Osteoblast (primary cell): Measurements from ENCODE around the gene FAM117B. TPM values are rescaled to one million over a fixed set of nuclear protein-coding genes. Genes with fewer than 3 reads are reported as not detected.

ENCODE experiments used
- DNase-seq: peaks from one replicate; pipeline ENCODE4 v3.0.0; 2011; ENCODE audit warnings: low spot score, mixed read lengths; ENCODE audit not compliant: insufficient read length; ENCODE audit errors: missing footprints
- H2AFZ ChIP-seq: 2 replicates; pipeline ENCODE4 v1.6.0; 2011; ENCODE audit warnings: mild to moderate bottlenecking, low read length
- H3K27ac ChIP-seq: 2 replicates; pipeline ENCODE4 v1.5.1; 2011; ENCODE audit warnings: mild to moderate bottlenecking, low read depth, low read length, moderate library complexity
- H3K27me3 ChIP-seq: 2 replicates; pipeline ENCODE4 v1.6.0; 2012; ENCODE audit warnings: mild to moderate bottlenecking, control low read depth, inconsistent platforms, low read length, moderate library complexity; ENCODE audit not compliant: insufficient read depth
- H3K36me3 ChIP-seq: 2 replicates; pipeline ENCODE4 v1.5.1; 2011; ENCODE audit warnings: mild to moderate bottlenecking, low read length, control low read depth, moderate library complexity; ENCODE audit not compliant: insufficient read depth
- H3K4me1 ChIP-seq: 2 replicates; pipeline ENCODE4 v1.5.1; 2011; ENCODE audit warnings: mild to moderate bottlenecking, low read length, control low read depth, moderate library complexity; ENCODE audit not compliant: insufficient read depth
- H3K4me2 ChIP-seq: 2 replicates; pipeline ENCODE4 v1.6.0; 2011; ENCODE audit warnings: mild to moderate bottlenecking, low read length; ENCODE audit not compliant: insufficient read depth
- H3K4me3 ChIP-seq: fragments of 200-600 bp; sonication (generic); 3 replicates; pipeline ENCODE4 v1.5.1; 2012; ENCODE audit warnings: mild to moderate bottlenecking, low read length, inconsistent platforms; ENCODE audit not compliant: insufficient read depth
- H3K79me2 ChIP-seq: 2 replicates; pipeline ENCODE4 v1.6.0; 2012; ENCODE audit warnings: mild to moderate bottlenecking, low read length, control low read depth, inconsistent platforms; ENCODE audit not compliant: insufficient read depth
- H3K9me3 ChIP-seq: 2 replicates; pipeline ENCODE4 v1.5.1; 2011; ENCODE audit warnings: low read depth, low read length, control low read depth
- H4K20me1 ChIP-seq: 2 replicates; pipeline ENCODE4 v1.6.0; 2012; ENCODE audit warnings: mild to moderate bottlenecking, low read length, control low read depth; ENCODE audit not compliant: insufficient read depth
- total RNA-seq: library from RNA; depleted of rRNA; stranded (reverse); fragments of >200 nt; gene quantifications from 2 replicates; pipeline ENCODE4 v1.2.3, GENCODE V29; 2012
- TF ChIP-seq, protein P1 (sequence below): IDR thresholded peaks from 2 replicates; pipeline ENCODE4 v1.5.1; 2011; ENCODE audit warnings: mild to moderate bottlenecking, low read depth, low read length, moderate library complexity; ENCODE audit errors: extremely low read depth

Gene FAM117B
- total RNA-seq, 1 donor, result 2.9 TPM

DNA sequence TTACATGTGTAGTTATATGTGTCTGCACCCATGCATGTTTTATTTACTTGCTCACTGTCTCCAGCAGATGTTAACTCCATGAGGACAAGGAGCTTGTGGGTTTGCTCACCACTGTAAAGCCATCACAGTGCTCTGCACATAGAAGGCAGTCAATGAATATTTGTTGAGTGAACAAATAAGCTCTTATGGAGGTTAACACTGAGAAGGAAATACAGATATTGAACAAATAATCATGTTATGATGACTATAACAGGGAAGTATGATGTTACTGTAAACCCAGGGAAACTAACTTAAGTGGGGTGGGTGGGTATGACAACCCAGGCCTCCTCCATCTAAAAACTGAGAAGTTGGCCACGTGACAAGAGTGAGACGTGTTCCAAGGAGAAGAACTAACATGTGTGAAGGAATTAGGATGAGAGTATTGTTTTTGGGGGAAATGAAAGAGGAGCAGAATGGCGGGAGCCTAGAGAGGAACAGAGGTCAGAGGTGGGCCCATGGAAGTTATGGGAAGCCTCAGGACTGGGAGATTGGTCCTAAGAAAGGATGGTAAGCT, 6.0 kb upstream of the FAM117B start:
- no peak for DNase-seq
- no peaks in the 10 kb centered on the region for H3K9me3 ChIP-seq
- H3K4me2 ChIP-seq, result no peak overlapping the region
- no peak overlapping the region for H3K4me3 ChIP-seq
- H3K4me1 ChIP-seq, result no peaks in the 10 kb centered on the region
- H4K20me1 ChIP-seq, result no peaks in the 10 kb centered on the region
- no peaks in the 10 kb centered on the region for H3K27me3 ChIP-seq
- H3K36me3 ChIP-seq, result no peaks in the 10 kb centered on the region
- H3K79me2 ChIP-seq, result no peaks in the 10 kb centered on the region
- no peak overlapping the region for H2AFZ ChIP-seq
- no peak overlapping the region for H3K27ac ChIP-seq
- TF ChIP-seq, protein P1, sequence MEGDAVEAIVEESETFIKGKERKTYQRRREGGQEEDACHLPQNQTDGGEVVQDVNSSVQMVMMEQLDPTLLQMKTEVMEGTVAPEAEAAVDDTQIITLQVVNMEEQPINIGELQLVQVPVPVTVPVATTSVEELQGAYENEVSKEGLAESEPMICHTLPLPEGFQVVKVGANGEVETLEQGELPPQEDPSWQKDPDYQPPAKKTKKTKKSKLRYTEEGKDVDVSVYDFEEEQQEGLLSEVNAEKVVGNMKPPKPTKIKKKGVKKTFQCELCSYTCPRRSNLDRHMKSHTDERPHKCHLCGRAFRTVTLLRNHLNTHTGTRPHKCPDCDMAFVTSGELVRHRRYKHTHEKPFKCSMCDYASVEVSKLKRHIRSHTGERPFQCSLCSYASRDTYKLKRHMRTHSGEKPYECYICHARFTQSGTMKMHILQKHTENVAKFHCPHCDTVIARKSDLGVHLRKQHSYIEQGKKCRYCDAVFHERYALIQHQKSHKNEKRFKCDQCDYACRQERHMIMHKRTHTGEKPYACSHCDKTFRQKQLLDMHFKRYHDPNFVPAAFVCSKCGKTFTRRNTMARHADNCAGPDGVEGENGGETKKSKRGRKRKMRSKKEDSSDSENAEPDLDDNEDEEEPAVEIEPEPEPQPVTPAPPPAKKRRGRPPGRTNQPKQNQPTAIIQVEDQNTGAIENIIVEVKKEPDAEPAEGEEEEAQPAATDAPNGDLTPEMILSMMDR, result no peak

DNA sequence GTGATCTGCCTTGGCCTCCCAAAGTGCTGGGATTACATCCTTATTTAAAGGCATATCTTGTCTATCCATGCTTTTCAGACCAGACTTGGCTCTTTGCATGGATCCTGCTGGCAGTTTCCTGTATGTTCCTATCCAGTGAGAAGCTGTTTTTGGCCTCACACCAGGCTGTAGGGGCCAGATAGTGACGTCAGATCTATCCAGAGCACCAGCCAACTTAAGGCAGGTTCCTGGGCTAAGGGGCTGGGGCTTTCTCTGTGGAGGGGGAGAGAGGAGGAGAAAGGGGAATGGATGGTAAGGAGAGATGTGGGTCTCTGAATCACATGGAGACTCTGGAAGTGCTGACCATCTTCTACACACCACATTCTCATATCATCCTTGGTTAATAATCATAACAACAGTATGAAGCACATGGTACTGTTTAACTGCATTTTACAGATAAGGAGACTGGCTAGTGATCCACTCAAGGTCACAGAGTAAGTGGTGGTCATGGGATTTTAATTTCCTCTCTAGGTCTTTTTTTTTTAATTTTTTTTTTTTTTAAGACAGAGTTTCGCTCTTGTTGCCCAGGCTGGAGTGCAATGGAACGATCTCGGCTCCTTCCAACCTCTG, 2.0 kb upstream of the FAM117B start:
- Histone ChIP-seq H3K4me1 (no peaks in the 10 kb centered on the region), H3K27ac (no peak overlapping the region), H3K27me3 (no peaks in the 10 kb centered on the region), H3K9me3 (no peaks in the 10 kb centered on the region), H3K36me3 (no peaks in the 10 kb centered on the region), H4K20me1 (no peaks in the 10 kb centered on the region), H3K79me2 (no peaks in the 10 kb centered on the region), H3K4me3 (no peak overlapping the region), H2AFZ (no peak overlapping the region), H3K4me2 (no peak overlapping the region)
- TF ChIP-seq, protein P1, result no peak
- DNase-seq, result peak; percentile 73

DNA sequence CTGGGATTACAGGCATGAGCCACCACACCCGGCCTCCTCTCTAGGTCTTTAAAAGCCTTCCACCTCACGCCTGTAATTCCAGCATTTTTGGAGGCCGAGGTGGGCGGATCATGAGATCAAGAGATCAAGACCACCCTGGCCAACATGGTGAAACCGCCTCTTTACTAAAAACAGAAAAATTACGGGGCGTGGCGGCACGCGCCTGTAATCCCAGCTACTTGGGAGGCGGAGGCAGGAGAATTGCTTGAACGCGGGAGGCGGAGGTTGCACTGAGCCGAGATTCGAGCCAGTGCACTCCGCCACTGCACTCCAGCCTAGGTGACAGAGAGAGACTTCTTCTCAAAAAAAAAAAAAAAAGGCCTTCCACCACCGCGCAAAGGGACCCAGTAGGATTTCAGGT, 1.3 kb upstream of the FAM117B start:
- Histone ChIP-seq H3K9me3 (no peaks in the 10 kb centered on the region), H3K36me3 (no peaks in the 10 kb centered on the region), H3K27me3 (no peaks in the 10 kb centered on the region), H3K4me3 (no peak overlapping the region), H3K79me2 (no peaks in the 10 kb centered on the region), H3K27ac (no peak overlapping the region), H3K4me2 (no peak overlapping the region), H2AFZ (no peak overlapping the region), H3K4me1 (no peaks in the 10 kb centered on the region), H4K20me1 (no peaks in the 10 kb centered on the region)
- TF ChIP-seq, protein P1, result no peak
- DNase-seq, result no peak

DNA sequence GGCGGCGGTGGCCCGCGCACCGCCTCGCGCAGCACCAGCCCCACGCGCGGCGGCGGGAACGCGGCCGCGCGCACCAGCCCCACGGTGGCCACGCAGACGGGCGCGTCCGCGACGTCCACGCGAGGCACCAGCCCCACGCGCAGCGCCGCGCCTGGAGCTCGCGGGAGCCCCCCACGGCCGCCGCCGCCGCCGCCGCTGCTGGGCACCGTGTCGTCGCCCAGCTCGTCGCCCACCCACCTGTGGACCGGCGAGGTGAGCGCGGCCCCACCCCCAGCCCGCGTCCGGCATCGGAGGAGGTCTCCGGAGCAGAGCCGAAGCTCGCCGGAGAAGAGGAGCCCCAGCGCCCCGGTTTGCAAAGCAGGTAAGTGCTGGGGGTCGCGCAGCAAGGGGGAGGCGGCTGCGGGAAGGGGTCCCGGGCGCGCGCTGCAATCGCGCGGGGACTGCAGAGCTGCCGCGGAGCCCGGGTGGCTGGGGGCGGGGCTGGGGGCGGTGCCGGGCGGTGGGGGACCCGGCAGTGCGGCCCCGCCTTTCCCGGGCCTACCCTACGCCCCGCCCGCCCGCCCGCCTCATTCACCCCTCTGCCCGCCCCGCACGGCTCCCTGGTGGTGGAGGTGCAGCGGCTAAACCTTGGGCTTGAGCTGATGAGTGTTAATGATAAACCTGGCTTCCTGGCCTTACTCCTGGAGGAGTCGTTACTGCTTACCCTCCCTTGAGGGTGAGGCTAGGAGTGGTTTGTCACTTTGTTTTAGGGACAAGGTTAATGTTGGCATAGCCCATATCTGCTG, 851 bp downstream of the FAM117B start:
- H4K20me1 ChIP-seq, result no peaks in the 10 kb centered on the region
- H3K4me2 ChIP-seq, result peak overlapping the region; percentile 98
- no peaks in the 10 kb centered on the region for H3K27me3 ChIP-seq
- H3K27ac ChIP-seq, result no peak overlapping the region
- H2AFZ ChIP-seq, result peak overlapping the region; percentile 99
- H3K36me3 ChIP-seq, result no peaks in the 10 kb centered on the region
- no peaks in the 10 kb centered on the region for H3K9me3 ChIP-seq
- TF ChIP-seq, protein P1, result no peak
- peak; percentile 97 for DNase-seq
- no peaks in the 10 kb centered on the region for H3K4me1 ChIP-seq
- H3K4me3 ChIP-seq, result peak overlapping the region; percentile 94
- H3K79me2 ChIP-seq, result no peaks in the 10 kb centered on the region
